Fibroblast of lung (primary cell): ENCODE results near the gene TNS1.

Source experiments
- CTCF ChIP-seq, 2 donors: IDR thresholded peaks in 1 of 2; conservative IDR thresholded peaks in 1 of 2; 1 replicate in 1 of 2; 2 replicates in 1 of 2; pipeline ENCODE4 v1.5.1; 2011 to 2012; ENCODE audit warnings: low read length in 2 of 2, control low read depth in 1 of 2, inconsistent platforms in 1 of 2, low read depth in 1 of 2, mild to moderate bottlenecking in 1 of 2
- EZH2 ChIP-seq: IDR thresholded peaks from 2 replicates; pipeline ENCODE4 v1.5.1; 2012; ENCODE audit warnings: low read length, control low read depth, mild to moderate bottlenecking; ENCODE audit errors: missing control alignments

GRCh38 chr2:217837530-217837929, 165.3 kb downstream of the TNS1 start:
- TF ChIP-seq CTCF (conservative IDR thresholded peaks at IDR 0.05 in 1 of 2, IDR thresholded peaks at IDR 0.05 in 1 of 2; ENCODE audit: low read depth in 1 of 2, low read length in 2 of 2) (no peak), EZH2 (no peak)
